HepG2 (cell line): Measurements from ENCODE around the gene ZMYND8. TPM values are rescaled to one million over a fixed set of nuclear protein-coding genes. Genes with fewer than 3 reads are reported as not detected.
A peak's percentile ranks its signal among the peaks of the same experiment; 100 is the strongest.

Source experiments
- BHLHE40 ChIP-seq: IDR thresholded peaks from 2 replicates; pipeline ENCODE4 v1.6.1; 2011; ENCODE audit warnings: low read length, improper control_type of control experiment
- GATAD2A ChIP-seq: IDR thresholded peaks from 2 replicates; pipeline ENCODE4 v1.6.1; 2016
- MEIS2 ChIP-seq: sonication (generic); formaldehyde crosslinking; IDR thresholded peaks from 2 replicates; pipeline ENCODE4 v1.9.0; 2021; ENCODE audit warnings: mild to moderate bottlenecking, missing genetic modification reagents
- NCOA2 ChIP-seq: sonication (generic); formaldehyde crosslinking; IDR thresholded peaks from 2 replicates; pipeline ENCODE4 v1.8.0; 2022; ENCODE audit warnings: inconsistent platforms
- POGZ ChIP-seq: sonication (generic); formaldehyde crosslinking; IDR thresholded peaks from 2 replicates; pipeline ENCODE4 v1.4.0; 2020; ENCODE audit warnings: mild to moderate bottlenecking, missing genetic modification reagents
- PTBP1 ChIP-seq: fragments of 200-400 bp; formaldehyde crosslinking; IDR thresholded peaks from 2 replicates; pipeline ENCODE4 v1.6.1; 2018; ENCODE audit warnings: low read length, low read depth; ENCODE audit not compliant: poor library complexity, severe bottlenecking
- REPIN1 ChIP-seq: sonication (generic); formaldehyde crosslinking; IDR thresholded peaks from 2 replicates; pipeline ENCODE4 v1.8.0; 2022; ENCODE audit warnings: missing genetic modification reagents, low read depth, mild to moderate bottlenecking, borderline replicate concordance
- SALL1 ChIP-seq: sonication (generic); formaldehyde crosslinking; IDR thresholded peaks from 2 replicates; pipeline ENCODE4 v1.8.0; 2022; ENCODE audit warnings: mild to moderate bottlenecking, missing genetic modification reagents
- SALL2 ChIP-seq: sonication (generic); formaldehyde crosslinking; IDR thresholded peaks from 2 replicates; pipeline ENCODE4 v1.8.1; 2023; ENCODE audit warnings: mild to moderate bottlenecking, missing genetic modification reagents, inconsistent platforms
- SOX13 ChIP-seq, 3 experiments: fragments of 450-650 bp in 1 of 3; sonication (generic) in 1 of 3; formaldehyde crosslinking in 1 of 3; IDR thresholded peaks in 2 of 3; conservative IDR thresholded peaks in 1 of 3; 2 replicates each; pipeline versions ENCODE4 v1.5.0 to v1.6.1; 2016 to 2020; ENCODE audit warnings: antibody characterized with exemption in 1 of 3, mild to moderate bottlenecking in 1 of 3, missing compliant biosample characterization in 1 of 3, missing genetic modification reagents in 1 of 3, moderate library complexity in 1 of 3
- STAG1 ChIP-seq: sonication (generic); formaldehyde crosslinking; IDR thresholded peaks from 2 replicates; pipeline ENCODE4 v1.4.0; 2020; ENCODE audit warnings: missing genetic modification reagents
- TFAP4 ChIP-seq: sonication (generic); IDR thresholded peaks from 2 replicates; pipeline ENCODE4 v1.6.1; 2016; ENCODE audit warnings: low read depth, borderline replicate concordance
- THRA ChIP-seq: sonication (generic); formaldehyde crosslinking; IDR thresholded peaks from 2 replicates; pipeline ENCODE4 v1.4.0; 2020; ENCODE audit warnings: missing genetic modification reagents, borderline replicate concordance
- ZEB1 ChIP-seq: IDR thresholded peaks from 2 replicates; pipeline ENCODE4 v1.6.1; 2012; ENCODE audit warnings: mild to moderate bottlenecking, low read depth, inconsistent platforms; ENCODE audit not compliant: insufficient replicate concordance
- ZNF160 ChIP-seq: sonication (generic); formaldehyde crosslinking; IDR thresholded peaks from 2 replicates; pipeline ENCODE4 v1.8.0; 2022; ENCODE audit warnings: mild to moderate bottlenecking, inconsistent platforms, missing genetic modification reagents
- ZNF230 ChIP-seq: sonication (generic); formaldehyde crosslinking; IDR thresholded peaks from 2 replicates; pipeline ENCODE4 v1.4.0; 2020; ENCODE audit warnings: mild to moderate bottlenecking, missing genetic modification reagents
- ZNF232 ChIP-seq: sonication (generic); formaldehyde crosslinking; IDR thresholded peaks from 2 replicates; pipeline ENCODE4 v1.4.0; 2020; ENCODE audit warnings: missing genetic modification reagents, borderline replicate concordance
- ZNF292 ChIP-seq: sonication (generic); formaldehyde crosslinking; IDR thresholded peaks from 2 replicates; pipeline ENCODE4 v1.8.1; 2022; ENCODE audit warnings: mild to moderate bottlenecking, low read depth, missing genetic modification reagents, borderline replicate concordance
- ZNF326 ChIP-seq: sonication (generic); formaldehyde crosslinking; IDR thresholded peaks from 2 replicates; pipeline ENCODE4 v1.4.0; 2020; ENCODE audit warnings: missing genetic modification reagents, borderline replicate concordance
- ZNF331 ChIP-seq: sonication (generic); formaldehyde crosslinking; IDR thresholded peaks from 2 replicates; pipeline ENCODE4 v1.4.0; 2020; ENCODE audit warnings: missing genetic modification reagents
- ZNF350 ChIP-seq: sonication (generic); formaldehyde crosslinking; IDR thresholded peaks from 2 replicates; pipeline ENCODE4 v1.4.0; 2020; ENCODE audit warnings: mild to moderate bottlenecking, low read depth, missing genetic modification reagents, borderline replicate concordance
- ZNF441 ChIP-seq: sonication (generic); formaldehyde crosslinking; IDR thresholded peaks from 2 replicates; pipeline ENCODE4 v1.7.0; 2021; ENCODE audit warnings: missing genetic modification reagents, borderline replicate concordance
- ZNF501 ChIP-seq: sonication (generic); formaldehyde crosslinking; IDR thresholded peaks from 2 replicates; pipeline ENCODE4 v1.5.1; 2020; ENCODE audit warnings: mild to moderate bottlenecking, moderate library complexity, missing genetic modification reagents
- ZNF503 ChIP-seq: sonication (generic); formaldehyde crosslinking; IDR thresholded peaks from 2 replicates; pipeline ENCODE4 v1.4.0; 2020; ENCODE audit warnings: missing genetic modification reagents
- ZNF782 ChIP-seq: sonication (generic); formaldehyde crosslinking; IDR thresholded peaks from 2 replicates; pipeline ENCODE4 v1.4.0; 2020; ENCODE audit warnings: missing genetic modification reagents, mild to moderate bottlenecking, borderline replicate concordance
- ZNF891 ChIP-seq: sonication (generic); formaldehyde crosslinking; IDR thresholded peaks from 2 replicates; pipeline ENCODE4 v1.5.0; 2020; ENCODE audit warnings: mild to moderate bottlenecking, missing genetic modification reagents
- polyA plus RNA-seq, 8 experiments: library from polyadenylated mRNA; depleted of rRNA in 3 of 8; stranded (reverse) in 7 of 8; unstranded in 1 of 8; fragments of >200 nt; fragmentation: Illumina TruSeq in 4 of 8; extraction: Trizol in 4 of 8; gene quantifications; 2 replicates each; pipeline versions ENCODE4 v1.2.1 to v1.2.3, GENCODE V29; 2011 to 2016; ENCODE audit warnings: low read depth in 4 of 8, missing spikeins in 1 of 8, mixed read lengths in 1 of 8; ENCODE audit not compliant: insufficient read depth in 1 of 8
- total RNA-seq, 5 experiments: library from RNA; depleted of rRNA; stranded (reverse); fragments of >200 nt; fragmentation: Illumina TruSeq; extraction: Trizol; gene quantifications; 2 replicates each; pipeline ENCODE4 v1.2.3, GENCODE V29; 2016; ENCODE audit warnings: low read depth in 1 of 5

The ZMYND8 gene
- total and polyA plus RNA-seq, 2 of the 13 experiments (the other 11 are each of a cell fraction or from before 2014, with no cell fraction given): 53.9 to 84.7 TPM

- TF ChIP-seq POGZ (CRISPR knock-in tag) (0 out of 2 replicates have a peak, but pooled peaks have one; percentile 30), PTBP1 (no peak), ZNF326 (no peak), REPIN1 (peak; percentile 56; the same call in 1 of the 2 replicates), ZNF230 (CRISPR knock-in tag) (peak; percentile 75; the same call in 1 of the 2 replicates), ZNF503 (CRISPR knock-in tag) (peak; percentile 30; the same call in 1 of the 2 replicates), THRA (CRISPR knock-in tag) (peak; percentile 54; the same call in 1 of the 2 replicates), ZEB1 (peak; percentile 33), ZNF292 (CRISPR knock-in tag) (peak; percentile 87; the same call in 1 of the 2 replicates), MEIS2 (peak; percentile 78; the same call in 1 of the 2 replicates), ZNF441 (CRISPR knock-in tag) (peak; percentile 44; the same call in 1 of the 2 replicates), GATAD2A (0 out of 2 replicates have a peak, but pooled peaks have one; percentile 41), ZNF350 (CRISPR knock-in tag) (peak; percentile 35; the same call in 1 of the 2 replicates), NCOA2 (CRISPR knock-in tag) (0 out of 2 replicates have a peak, but pooled peaks have one; percentile 37), ZNF782 (CRISPR knock-in tag) (peak; percentile 73; the same call in 1 of the 2 replicates), SOX13 (IDR thresholded peaks at IDR 0.05) (0 out of 2 replicates have a peak, but pooled peaks have one; percentile 26), SOX13 (CRISPR knock-in tag; conservative IDR thresholded peaks at IDR 0.05 in 1 of 2, IDR thresholded peaks at IDR 0.05 in 1 of 2) (peak in 1 of 2 experiments; percentile 60; a peak in 1 of 4 replicates), SALL2 (CRISPR knock-in tag) (0 out of 2 replicates have a peak, but pooled peaks have one; percentile 47), ZNF501 (CRISPR knock-in tag) (peak; percentile 26; the same call in 1 of the 2 replicates), ZNF160 (CRISPR knock-in tag) (0 out of 2 replicates have a peak, but pooled peaks have one; percentile 33), TFAP4 (peak; percentile 31; the same call in 1 of the 2 replicates), ZNF331 (CRISPR knock-in tag) (peak; percentile 39; the same call in 1 of the 2 replicates), SALL1 (CRISPR knock-in tag) (peak; percentile 84), ZNF891 (0 out of 2 replicates have a peak, but pooled peaks have one; percentile 13), STAG1 (CRISPR knock-in tag) (no peak), ZNF232 (CRISPR knock-in tag) (peak; percentile 62; the same call in 1 of the 2 replicates), BHLHE40 (peak; percentile 53; the same call in 1 of the 2 replicates)
These were observed 191.1 kb downstream of the ZMYND8 start (continued) for GRCh38 chr20:47165376-47165865.
